Measurements from ENCODE around the gene GPSM3. TPM values are rescaled to one million over a fixed set of nuclear protein-coding genes. Genes with fewer than 3 reads are reported as not detected.
"Not testable (repeated sequence)": the region's sequence is repeated elsewhere in the genome, so short reads cannot be mapped to it uniquely, and the experiment has no call there.

The GPSM3 gene
- total and polyA plus RNA-seq, 3 experiments from 2014 or later: 82.0 to 136 (median 89.5) TPM

DNA sequence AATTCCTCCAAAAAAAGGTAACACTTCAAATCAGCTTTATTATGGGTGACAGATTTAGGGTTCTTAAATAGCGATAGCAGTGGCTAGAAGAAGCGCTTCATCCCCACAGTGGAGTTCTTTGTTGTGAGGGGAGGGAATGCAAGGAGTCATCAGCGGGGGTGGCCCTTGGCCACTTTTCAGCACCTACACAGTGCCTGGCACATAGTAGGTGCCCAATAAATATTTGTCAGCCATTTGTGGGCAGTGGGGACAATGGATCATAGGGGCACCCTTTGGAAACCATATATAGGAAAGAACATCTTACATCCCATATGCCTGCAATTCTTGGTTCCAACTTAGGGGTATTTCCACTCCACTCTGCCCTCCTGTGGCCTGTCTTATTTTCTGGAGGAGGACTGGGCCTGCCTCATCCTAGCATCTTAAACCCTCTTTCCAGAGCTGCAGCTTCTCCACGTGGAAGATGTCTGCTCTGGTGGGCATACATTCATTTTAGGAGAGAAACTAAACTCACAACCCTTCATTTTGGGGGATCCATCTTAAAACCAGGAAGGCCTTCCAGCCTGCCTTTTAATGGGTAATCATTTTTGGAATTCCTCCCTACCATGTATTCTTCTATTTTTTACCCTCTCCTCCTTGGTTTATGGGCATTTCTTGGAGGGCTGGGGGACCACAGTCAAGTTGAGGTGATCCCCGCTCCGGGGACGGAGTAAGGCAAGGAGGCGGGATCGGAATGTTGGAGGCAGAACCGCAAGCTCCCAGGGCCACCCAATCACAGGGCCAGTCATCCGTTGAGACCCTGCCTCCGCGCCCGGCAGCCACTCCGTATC, 2.6 kb upstream of the GPSM3 start:
- H3K4me1 Mint-ChIP-seq: peaks cover 33 to 50% (median 33%) of the 10 kb centered on the region in 3 donors
- H3K4me1 ChIP-seq (ENCODE audit: insufficient read depth, low read length): peaks cover 34% of the 10 kb centered on the region

DNA sequence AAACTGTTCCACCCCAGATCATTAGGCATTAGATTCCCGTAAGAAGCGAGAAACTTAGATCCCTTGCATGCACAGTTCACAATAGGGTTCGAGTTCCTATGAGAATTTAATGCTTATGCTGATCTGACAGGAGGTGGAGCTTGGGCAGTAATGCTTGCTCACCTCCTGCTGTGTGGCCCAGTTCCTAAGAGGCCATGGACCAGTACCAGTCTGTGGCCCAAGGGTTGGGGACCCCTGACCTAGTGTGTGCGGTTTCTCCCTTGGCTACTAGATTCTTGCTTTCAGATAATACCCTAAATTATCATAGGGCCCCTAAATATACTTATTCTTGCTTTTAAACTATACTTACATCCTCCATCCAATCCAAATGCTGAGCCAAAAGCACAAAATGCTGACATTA, 1.9 kb upstream of the GPSM3 start:
- CTCF ChIA-PET: interaction anchor here (1.0 to 2.2 kb wide), 6 partner anchors 12 to 65 kb away, joined by 3 to 19 read pairs (median 4); partner anchors contain the start of gene FKBPL

More for the DNA sequence above, 2.6 kb upstream of the GPSM3 start:
- Mint-ChIP-seq H3K9me3 (no peaks in the 10 kb centered on the region), H3K4me3 (peak overlapping the region; percentile 92 to 100 (median 96)), H3K27ac (peak overlapping the region; percentile 97 to 100 (median 100)), H3K36me3 (peaks cover 0 to 35% (median 8%) of the 10 kb centered on the region in 3 donors), H3K27me3 (peaks cover 2% of the 10 kb centered on the region in 2 donors)
- Histone ChIP-seq H3K27ac (ENCODE audit: low read depth, low read length) (peak overlapping the region; percentile 99), H3K36me3 (ENCODE audit: insufficient read depth, low read length) (peaks cover 5% of the 10 kb centered on the region), H3K9me3 (ENCODE audit: low read length) (no peaks in the 10 kb centered on the region), H3K4me3 (ENCODE audit: low read length) (peak overlapping the region; percentile 78), H3K27me3 (ENCODE audit: insufficient read depth, low read length, poor library complexity, severe bottlenecking) (no peaks in the 10 kb centered on the region)
- no peak for DNase-seq
- ChIA-PET CTCF (interaction anchor here (0.9 to 2.2 kb wide), 16 partner anchors 12 to 644 kb away, joined by 3 to 19 read pairs (median 5); partner anchors contain the start of genes AGPAT1, ATF6B, FKBPL and TAP2), POLR2A (interaction anchor here (0.5 to 1.9 kb wide), 13 partner anchors 10 to 1731 kb away, joined by 3 to 34 read pairs (median 4); partner anchors contain the start of genes AGPAT1, ATF6B, FKBPL and NELFE)

DNA sequence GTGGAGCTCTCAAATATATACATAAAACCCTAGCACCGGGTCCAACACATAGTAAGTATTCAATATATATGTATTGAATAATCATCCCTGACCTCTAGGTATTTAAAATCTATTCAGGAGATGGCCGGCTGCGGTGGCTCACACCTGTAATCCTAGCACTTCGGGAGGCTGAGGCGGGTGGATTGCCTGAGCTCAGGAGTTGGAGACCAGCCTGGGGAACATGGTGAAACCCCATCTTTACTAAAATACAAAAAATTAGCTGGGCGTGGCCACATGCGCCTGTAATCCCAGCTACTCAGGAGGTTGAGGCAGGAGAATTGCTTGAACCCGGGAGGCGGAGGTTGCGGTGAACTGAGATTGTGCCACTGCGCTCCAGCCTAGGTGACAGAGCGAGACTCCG, 653 bp upstream of the GPSM3 start:
- not testable (repeated sequence) for H3K27me3 ChIP-seq (ENCODE audit: insufficient read depth, low read length, poor library complexity, severe bottlenecking); DNase-seq; H3K36me3 ChIP-seq (ENCODE audit: insufficient read depth, low read length); H3K9me3 Mint-ChIP-seq; H3K27me3 Mint-ChIP-seq; H3K9me3 ChIP-seq (ENCODE audit: low read length)
- H3K27ac ChIP-seq (ENCODE audit: low read depth, low read length): peak overlapping the region; percentile 85
- POLR2A ChIA-PET: interaction anchor here (0.8 to 2.3 kb wide), 5 partner anchors 10 to 660 kb away, joined by 3 to 17 read pairs (median 4); partner anchors contain the start of genes AGPAT1, RNF5 and TAP1
- peaks cover 0 to 49% (median 8%) of the 10 kb centered on the region in 3 donors for H3K36me3 Mint-ChIP-seq
- peaks cover 46% of the 10 kb centered on the region for H3K4me1 ChIP-seq (ENCODE audit: insufficient read depth, low read length)
- CTCF ChIA-PET: interaction anchor here (0.8 to 1.5 kb wide), 5 partner anchors 8 to 75 kb away, joined by 3 to 7 read pairs (median 3); no protein-coding TSS in a partner anchor
- peak overlapping the region; percentile 95 to 99 (median 98) for H3K27ac Mint-ChIP-seq
- peaks cover 44 to 64% (median 45%) of the 10 kb centered on the region in 3 donors for H3K4me1 Mint-ChIP-seq
- H3K4me3 ChIP-seq (ENCODE audit: low read length): peak overlapping the region; percentile 95
- H3K4me3 Mint-ChIP-seq: peak overlapping the region; percentile 92 to 100 (median 96)

More for the DNA sequence above, 1.9 kb upstream of the GPSM3 start:
- Mint-ChIP-seq H3K4me3 (peak overlapping the region; percentile 92 to 100 (median 97)), H3K27me3 (peaks cover 0 to 2% of the 10 kb centered on the region in 2 donors), H3K36me3 (peaks cover 0 to 36% (median 8%) of the 10 kb centered on the region in 3 donors), H3K27ac (peak overlapping the region; percentile 43 to 100 (median 100)), H3K4me1 (peaks cover 33 to 51% (median 33%) of the 10 kb centered on the region in 3 donors), H3K9me3 (no peaks in the 10 kb centered on the region)
- Histone ChIP-seq H3K27me3 (ENCODE audit: insufficient read depth, low read length, poor library complexity, severe bottlenecking) (no peaks in the 10 kb centered on the region), H3K27ac (ENCODE audit: low read depth, low read length) (peak overlapping the region; percentile 99), H3K9me3 (ENCODE audit: low read length) (no peaks in the 10 kb centered on the region), H3K4me1 (ENCODE audit: insufficient read depth, low read length) (peaks cover 34% of the 10 kb centered on the region), H3K36me3 (ENCODE audit: insufficient read depth, low read length) (peaks cover 5% of the 10 kb centered on the region), H3K4me3 (ENCODE audit: low read length) (peak overlapping the region; percentile 78)
- POLR2A ChIA-PET: interaction anchor here (1.1 to 2.3 kb wide), 3 partner anchors 16 to 778 kb away, joined by 4 to 17 read pairs (median 7); partner anchors contain the start of gene RNF5
- DNase-seq: no peak

DNA sequence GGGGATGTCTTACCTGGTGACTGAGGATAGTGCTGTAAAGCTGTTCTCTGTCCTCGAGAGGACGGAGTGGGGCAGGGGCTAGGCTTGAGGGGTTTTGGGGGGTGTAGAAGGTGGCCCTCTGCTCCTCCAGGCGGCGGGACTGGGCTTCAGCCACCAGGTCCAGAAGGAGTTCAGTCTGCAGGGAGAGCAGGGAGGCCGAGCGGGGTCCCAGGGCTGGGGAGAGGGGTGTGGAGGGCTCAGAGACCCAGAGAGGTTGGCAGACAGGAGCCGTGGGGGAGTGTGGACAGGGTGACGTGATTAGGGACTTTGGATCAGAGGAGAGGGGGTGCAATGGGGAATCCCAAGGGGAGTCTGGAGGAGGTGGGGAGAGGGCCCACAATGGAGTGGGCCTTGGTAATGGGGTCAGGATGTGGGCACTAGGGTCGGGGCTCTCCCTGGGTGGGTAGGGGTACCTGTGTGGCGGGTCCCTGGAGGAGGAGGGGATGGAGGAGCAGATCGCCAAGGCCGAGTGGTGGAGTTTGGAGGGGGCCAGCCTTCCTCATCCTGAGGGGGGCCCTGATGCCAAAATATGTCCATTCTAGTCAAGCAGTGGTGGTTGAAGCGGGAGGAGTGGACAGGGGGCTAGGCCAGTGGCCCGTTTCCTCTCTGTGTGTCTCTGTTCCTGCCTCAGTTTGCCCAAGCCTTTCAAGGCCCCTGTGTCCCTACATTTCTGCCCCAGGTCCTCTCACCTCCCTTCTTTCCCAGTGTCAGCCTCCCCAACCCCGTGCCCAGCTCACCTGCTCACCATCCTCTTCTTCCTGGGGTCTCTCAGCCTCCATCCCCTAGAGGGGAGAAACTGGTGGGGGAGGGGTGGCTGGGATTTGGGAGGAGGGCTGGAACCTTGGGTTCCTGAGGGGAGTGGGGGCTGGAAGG, 491 bp downstream of the GPSM3 start:
- H3K9me3 Mint-ChIP-seq: no peaks in the 10 kb centered on the region

DNA sequence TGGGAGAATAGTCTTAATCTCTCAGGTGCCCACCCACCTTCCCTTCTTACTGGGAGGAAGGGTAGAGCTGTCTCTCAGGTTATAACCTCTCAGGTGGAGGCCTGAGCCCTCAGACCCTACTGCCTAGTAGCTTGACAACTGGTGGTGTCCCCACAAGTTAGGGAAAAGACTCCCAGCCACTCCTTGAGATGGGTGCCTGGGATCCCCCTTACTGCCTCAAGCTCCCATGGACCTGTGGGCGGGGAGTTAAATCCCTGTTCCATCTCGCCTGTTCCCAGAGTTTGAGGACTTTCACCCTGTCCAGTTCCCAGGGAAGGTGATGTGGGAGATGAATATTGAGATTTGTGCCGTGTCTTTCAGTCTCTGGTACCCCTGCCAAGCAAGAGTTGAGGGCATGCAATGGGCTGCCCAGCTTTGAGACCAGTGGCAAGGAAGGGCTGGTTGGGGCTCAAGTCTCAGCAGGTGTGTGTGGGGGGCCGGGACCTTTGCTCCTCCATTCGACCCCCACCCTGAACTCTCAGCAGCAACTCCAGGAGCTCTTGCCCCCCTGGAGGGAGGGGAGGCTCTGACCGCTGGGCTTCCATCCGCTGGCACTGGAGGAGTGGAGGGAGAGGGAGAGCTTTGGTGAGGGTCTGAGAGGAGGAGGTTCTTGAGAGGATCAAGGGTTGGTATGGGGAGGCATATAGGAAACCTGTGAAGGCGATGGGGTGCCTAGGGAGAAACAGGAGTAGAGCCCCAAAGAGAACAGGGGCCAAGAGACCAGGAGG, 1.3 kb downstream of the GPSM3 start:
- POLR2A ChIA-PET: interaction anchor here (1.1 to 2.9 kb wide), 4 partner anchors 12 to 63 kb away, joined by 3 to 17 read pairs (median 6); partner anchors contain the start of genes AGPAT1 and ATF6B
- Histone ChIP-seq H3K4me3 (ENCODE audit: low read length) (peak overlapping the region; percentile 95), H3K4me1 (ENCODE audit: insufficient read depth, low read length) (peaks cover 59% of the 10 kb centered on the region), H3K9me3 (ENCODE audit: low read length) (no peaks in the 10 kb centered on the region), H3K27ac (ENCODE audit: low read depth, low read length) (peak overlapping the region; percentile 85), H3K27me3 (ENCODE audit: insufficient read depth, low read length, poor library complexity, severe bottlenecking) (no peaks in the 10 kb centered on the region), H3K36me3 (ENCODE audit: insufficient read depth, low read length) (peaks cover 24% of the 10 kb centered on the region)
- peak overlapping the region; percentile 92 to 100 (median 96) for H3K4me3 Mint-ChIP-seq
- H3K27ac Mint-ChIP-seq: peak overlapping the region; percentile 95 to 99 (median 98)
- peaks cover 53 to 74% (median 59%) of the 10 kb centered on the region in 3 donors for H3K4me1 Mint-ChIP-seq
- H3K27me3 Mint-ChIP-seq: peaks cover 0 to 2% of the 10 kb centered on the region in 2 donors
- CTCF ChIA-PET: interaction anchor here (0.8 to 2.2 kb wide), 2 partner anchors 9 to 14 kb away, joined by 3 to 8 read pairs; no protein-coding TSS in a partner anchor
- peaks cover 12 to 65% (median 15%) of the 10 kb centered on the region in 3 donors for H3K36me3 Mint-ChIP-seq
- H3K9me3 Mint-ChIP-seq: no peaks in the 10 kb centered on the region
- DNase-seq: no peak

More for the DNA sequence above, 491 bp downstream of the GPSM3 start:
- DNase-seq: peak in 1 of 5 donors; percentile 29
- no peaks in the 10 kb centered on the region for H3K27me3 ChIP-seq (ENCODE audit: insufficient read depth, low read length, poor library complexity, severe bottlenecking)
- H3K27ac Mint-ChIP-seq: peak overlapping the region; percentile 95 to 99 (median 98)
- ChIA-PET CTCF (interaction anchor here (0.8 to 1.5 kb wide), 5 partner anchors 9 to 73 kb away, joined by 3 to 7 read pairs (median 3); no protein-coding TSS in a partner anchor), POLR2A (interaction anchor here (0.8 to 2.5 kb wide), 4 partner anchors 9 to 661 kb away, joined by 3 to 17 read pairs (median 6); partner anchors contain the start of genes RNF5 and TAP1)
- H3K27me3 Mint-ChIP-seq: peaks cover 0 to 2% of the 10 kb centered on the region in 2 donors
- H3K36me3 ChIP-seq (ENCODE audit: insufficient read depth, low read length): peaks cover 16% of the 10 kb centered on the region
- H3K9me3 ChIP-seq (ENCODE audit: low read length): no peaks in the 10 kb centered on the region
- H3K4me3 Mint-ChIP-seq: peak overlapping the region; percentile 92 to 100 (median 96)
- peaks cover 50 to 73% (median 55%) of the 10 kb centered on the region in 3 donors for H3K4me1 Mint-ChIP-seq
- H3K27ac ChIP-seq (ENCODE audit: low read depth, low read length): peak overlapping the region; percentile 85
- H3K4me3 ChIP-seq (ENCODE audit: low read length): peak overlapping the region; percentile 95
- H3K4me1 ChIP-seq (ENCODE audit: insufficient read depth, low read length): peaks cover 55% of the 10 kb centered on the region
- peaks cover 7 to 61% (median 8%) of the 10 kb centered on the region in 3 donors for H3K36me3 Mint-ChIP-seq

DNA sequence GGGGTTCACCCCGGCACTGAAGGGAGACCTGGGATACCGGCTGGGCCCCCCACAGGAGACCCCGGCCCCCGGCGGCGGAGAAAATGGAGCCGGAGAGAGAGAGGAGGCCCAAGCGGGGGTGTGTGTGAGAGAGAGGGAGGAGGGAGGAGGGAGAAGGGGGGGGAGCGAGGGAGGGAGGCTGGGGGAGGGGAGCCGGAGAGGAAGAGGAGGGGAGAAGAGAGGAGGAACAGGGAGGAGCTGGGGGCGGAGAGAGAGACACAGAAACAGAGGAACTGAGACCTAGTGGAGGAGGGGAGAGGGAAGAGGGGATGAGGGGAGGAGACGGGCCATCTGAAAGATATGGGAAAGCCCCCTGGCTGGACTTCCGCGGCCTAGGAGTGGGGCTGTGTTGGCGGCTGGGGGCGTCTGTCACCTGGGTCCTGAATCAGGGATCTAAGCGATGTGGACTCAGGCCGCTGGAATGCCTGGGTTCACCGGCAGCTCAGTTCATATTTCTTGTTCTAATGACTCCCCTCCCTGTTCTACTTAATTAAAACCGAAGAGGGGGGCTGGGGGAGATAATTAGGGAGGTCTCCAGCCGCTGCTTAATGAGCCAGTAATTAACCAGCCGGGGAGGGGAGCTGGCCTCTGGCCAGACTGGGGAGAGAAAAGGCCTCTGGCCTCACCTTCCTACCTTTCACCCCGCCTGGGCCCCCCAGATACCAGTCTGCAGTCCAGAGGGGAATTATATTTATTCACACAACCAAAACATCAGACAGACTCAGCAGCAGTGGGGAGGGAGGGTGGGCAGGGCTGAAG, 2.2 kb downstream of the GPSM3 start, which contains the start of gene PBX2:
Gene PBX2, minus strand, starts transcription at position 149 of the 798 bp plus-strand sequence. CDS start 287 bp downstream, outside the sequence.
- ChIA-PET POLR2A (interaction anchor here (1.0 to 2.9 kb wide), 5 partner anchors 11 to 73 kb away, joined by 3 to 17 read pairs (median 5); partner anchors contain the start of genes AGPAT1 and ATF6B), CTCF (interaction anchor here (0.8 to 2.2 kb wide), 2 partner anchors 8 to 13 kb away, joined by 3 to 8 read pairs; no protein-coding TSS in a partner anchor)
- Mint-ChIP-seq H3K4me3 (peak within 1 kb of the TSS; percentile 92 to 100 (median 97)), H3K27ac (peak within 1 kb of the TSS; percentile 95 to 99 (median 98)), H3K36me3 (peaks cover 12 to 68% (median 20%) of the 10 kb centered on the region in 3 donors), H3K4me1 (peaks cover 57 to 78% (median 64%) of the 10 kb centered on the region in 3 donors), H3K27me3 (peaks cover 0 to 4% of the 10 kb centered on the region in 2 donors), H3K9me3 (no peaks in the 10 kb centered on the region)
- Histone ChIP-seq H3K36me3 (ENCODE audit: insufficient read depth, low read length) (peaks cover 27% of the 10 kb centered on the region), H3K27ac (ENCODE audit: low read depth, low read length) (peak within 1 kb of the TSS; percentile 85), H3K9me3 (ENCODE audit: low read length) (no peaks in the 10 kb centered on the region), H3K4me1 (ENCODE audit: insufficient read depth, low read length) (peaks cover 62% of the 10 kb centered on the region), H3K4me3 (ENCODE audit: low read length) (peak within 1 kb of the TSS; percentile 95), H3K27me3 (ENCODE audit: insufficient read depth, low read length, poor library complexity, severe bottlenecking) (no peaks in the 10 kb centered on the region)
- peak; percentile 68 to 85 (median 71) for DNase-seq
